HG03378 (cell line): ENCODE results near the gene PAPLN.
"Not testable (repeated sequence)": the region's sequence is repeated elsewhere in the genome, so short reads cannot be mapped to it uniquely, and the experiment has no call there.

ENCODE experiments used
- ATAC-seq: cut with Tn5 transposase; IDR thresholded peaks from one replicate; pipeline ENCODE4 v1.9.1; 2021; ENCODE audit warnings: mild to moderate bottlenecking, moderate library complexity; ENCODE audit not compliant: unreplicated experiment

PAPLN gene

GRCh38 chr14:73287071-73287470 is 49.8 kb downstream of the PAPLN start:
- ATAC-seq: no peak

GRCh38 chr14:73289308-73289707 is 52.0 kb downstream of the PAPLN start:
- ATAC-seq: no peak

GRCh38 chr14:73289729-73290128 is 52.4 kb downstream of the PAPLN start:
- ATAC-seq: no peak

GRCh38 chr14:73290279-73290678 is 53.0 kb downstream of the PAPLN start:
- no peak for ATAC-seq

GRCh38 chr14:73293782-73294781 is 56.8 kb downstream of the PAPLN start:
- ATAC-seq: no peak

GRCh38 chr14:73295198-73295796 is 58.0 kb downstream of the PAPLN start:
- no peak for ATAC-seq

- no peak for ATAC-seq
These were observed 68.2 kb downstream of the PAPLN start for GRCh38 chr14:73305499-73305898.

- ATAC-seq: no peak
These were observed 70.0 kb downstream of the PAPLN start for GRCh38 chr14:73307261-73307660.

- ATAC-seq: not testable (repeated sequence)
These were observed 71.9 kb downstream of the PAPLN start for GRCh38 chr14:73309207-73309606.

GRCh38 chr14:73311708-73312030 is 74.4 kb downstream of the PAPLN start:
- no peak for ATAC-seq

- ATAC-seq: no peak
These were observed 75.4 kb downstream of the PAPLN start for GRCh38 chr14:73312687-73313086.

GRCh38 chr14:73313151-73313550 is 75.8 kb downstream of the PAPLN start:
- ATAC-seq: no peak

GRCh38 chr14:73323896-73324399 is 86.6 kb downstream of the PAPLN start:
- no peak for ATAC-seq
